Activated CD8-positive, alpha-beta memory T cell treated with anti-CD3 and anti-CD28 coated beads for 48 hours (primary cell): Measurements from ENCODE around the gene TDRD7.

Experiments used
- DNase-seq, 3 experiments: peaks; one replicate each; pipeline ENCODE4 v3.0.0-alpha.2; 2020; ENCODE audit warnings: low read depth in 2 of 3, low spot score in 2 of 3

Gene TDRD7

DNA sequence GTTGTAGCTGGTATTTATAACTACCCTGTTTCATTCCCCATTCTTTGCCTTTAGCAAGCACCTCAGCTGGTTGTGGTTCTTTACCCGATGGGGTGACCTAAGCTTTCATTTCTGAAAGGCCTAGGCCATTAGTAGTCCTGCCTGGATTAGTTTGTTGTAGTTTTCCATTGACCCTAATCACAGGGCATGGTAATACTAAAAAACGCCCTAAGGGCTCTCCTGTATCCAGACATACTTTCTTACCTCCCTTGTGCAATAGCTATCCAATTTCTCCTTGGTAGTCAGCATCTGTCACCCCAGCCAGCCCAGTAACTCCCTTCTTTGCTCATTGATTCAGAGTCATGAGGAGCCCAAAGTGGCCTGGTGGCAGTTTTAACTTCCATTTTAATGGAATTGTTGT lies 113.6 kb downstream of the TDRD7 start:
- no peak for DNase-seq

DNA sequence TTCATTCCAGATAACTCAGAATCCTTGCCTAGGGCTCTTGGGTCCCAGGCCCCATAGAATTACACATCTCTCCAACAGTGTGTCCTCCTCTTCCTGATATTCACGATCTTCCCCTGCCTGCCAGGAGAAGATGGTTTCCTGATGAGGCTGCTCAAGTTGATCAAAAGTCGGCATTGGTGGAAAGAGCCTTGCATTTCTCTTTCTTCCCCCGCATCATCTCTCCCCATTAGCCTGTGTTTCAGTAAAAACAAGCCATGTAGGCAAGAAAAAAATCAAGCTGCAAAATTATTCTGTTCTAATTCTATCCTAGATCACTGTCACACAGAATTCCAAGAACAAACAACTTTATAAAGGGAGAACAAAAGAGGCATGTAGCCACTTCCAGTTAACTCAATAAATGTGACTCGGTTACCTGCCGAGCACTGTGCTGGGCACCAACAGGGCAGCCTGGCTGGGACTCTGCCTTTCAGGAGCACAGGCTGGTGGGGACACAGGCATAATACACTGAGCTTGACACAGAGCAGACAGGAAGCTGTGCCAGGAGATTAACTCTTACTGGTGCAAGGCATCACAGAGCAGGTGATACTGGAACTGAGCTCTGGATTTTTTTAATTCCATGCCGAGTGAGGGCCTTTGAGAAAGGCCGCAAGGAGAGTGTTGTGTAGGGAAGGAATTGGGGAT lies 115.1 kb downstream of the TDRD7 start:
- DNase-seq, result no peak

DNA sequence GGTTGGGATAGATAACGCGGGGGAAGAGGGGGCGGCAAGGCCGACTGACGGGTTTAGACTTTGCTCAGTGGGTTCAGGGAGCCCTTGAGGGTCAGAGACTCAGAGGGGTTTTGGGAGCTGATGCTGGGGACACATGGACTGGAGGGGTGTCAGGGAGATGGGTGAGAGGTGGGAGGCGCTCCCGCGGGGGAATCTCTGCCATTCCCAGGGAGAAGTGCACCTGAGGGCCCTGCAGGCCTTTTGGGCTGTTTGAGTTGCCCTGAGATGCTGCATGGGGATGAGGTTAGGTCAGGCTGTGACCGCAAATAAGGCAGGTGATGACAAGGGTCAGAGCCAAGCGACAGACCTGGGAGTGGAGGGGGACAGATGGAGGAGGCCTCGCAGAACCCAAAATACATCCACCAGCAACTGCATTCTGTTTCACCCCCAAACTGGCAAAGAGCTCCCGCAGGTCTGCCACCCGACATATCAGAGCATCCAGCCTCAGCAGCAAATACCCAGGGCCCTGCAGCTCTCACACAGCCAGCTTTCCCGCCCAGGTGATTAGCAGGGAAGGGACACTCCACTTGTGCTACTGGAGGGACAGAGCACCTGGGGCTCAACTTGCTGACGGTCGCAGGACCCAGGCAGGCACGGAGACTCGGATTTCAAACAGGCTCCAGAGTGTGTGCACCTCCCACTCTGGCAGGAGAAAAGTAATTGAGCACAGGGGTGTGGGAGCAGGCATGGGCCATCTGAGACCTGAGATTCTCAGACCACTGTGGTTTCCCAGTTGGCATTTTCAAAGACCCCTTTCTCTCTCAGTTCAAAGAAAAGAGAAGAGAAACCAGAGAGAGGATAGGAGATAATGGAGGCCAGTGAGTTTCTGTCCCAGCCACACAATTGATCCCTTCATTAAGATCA lies 116.0 kb downstream of the TDRD7 start:
- no peak for DNase-seq

DNA sequence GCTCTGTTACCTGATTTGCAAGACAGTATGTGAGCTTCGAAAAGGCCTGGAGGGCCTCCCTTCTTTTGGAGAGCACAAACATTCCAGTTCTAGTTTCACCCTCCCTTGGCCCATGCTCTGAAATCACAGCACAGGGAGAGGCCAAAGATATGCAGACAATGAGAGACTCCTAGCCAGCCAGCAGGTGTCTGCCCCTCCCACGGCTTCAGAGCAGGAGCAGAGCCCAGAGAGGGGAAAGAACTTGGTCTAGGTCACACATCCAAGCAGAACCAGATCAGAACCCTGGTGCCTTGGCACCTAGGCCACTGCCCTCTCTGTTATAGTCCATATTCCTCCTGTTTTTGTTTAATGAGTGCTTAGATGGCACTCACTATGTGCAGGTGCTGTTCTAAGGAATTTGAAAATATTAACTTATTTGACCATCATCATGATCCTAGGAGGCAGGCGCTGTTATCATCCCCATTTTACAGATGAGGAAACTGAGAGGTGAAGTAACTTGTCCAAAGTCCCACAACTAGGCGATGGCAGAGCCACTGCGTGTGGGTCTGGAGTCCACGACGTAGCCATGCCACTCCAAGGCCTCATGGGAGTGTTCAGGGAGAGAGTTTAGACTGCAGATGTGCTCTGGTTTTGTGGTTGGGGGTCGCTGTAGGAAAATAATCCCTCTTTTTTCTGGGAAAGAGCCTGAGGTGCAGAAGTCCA lies 116.8 kb downstream of the TDRD7 start:
- DNase-seq, result no peak

DNA sequence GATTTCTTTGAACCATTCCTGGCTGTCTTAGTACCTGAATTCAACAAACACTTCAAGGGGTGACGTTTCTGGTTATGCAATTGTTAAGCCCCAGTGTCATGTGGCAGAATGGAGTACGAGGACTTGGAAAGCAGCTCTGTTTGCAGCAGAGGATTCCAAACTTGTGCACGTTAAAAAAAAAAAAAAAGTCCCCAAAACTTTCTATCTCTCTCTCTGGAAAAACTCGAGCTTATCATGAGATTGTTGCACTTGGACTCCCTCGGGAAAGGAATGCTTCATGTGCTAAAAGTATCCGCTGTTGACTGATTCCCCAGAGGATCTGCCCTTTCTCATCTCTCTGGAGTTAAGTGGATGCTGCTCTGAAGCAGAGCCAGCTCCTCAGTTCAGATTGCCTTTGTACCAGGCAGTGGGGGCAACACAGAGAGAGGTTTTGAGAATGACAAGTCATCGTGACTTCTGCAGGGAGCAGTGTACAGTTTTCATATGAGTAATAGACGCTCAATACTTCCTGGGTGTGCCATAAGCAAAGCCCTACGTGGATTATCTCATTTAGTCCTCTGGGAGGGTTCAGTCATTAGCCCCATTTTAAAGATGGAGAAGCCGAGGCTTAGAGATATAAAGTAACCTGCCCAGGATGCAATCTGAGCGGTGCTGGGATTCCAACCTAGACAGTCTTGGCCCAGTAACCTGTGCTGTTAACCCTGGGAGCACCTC lies 117.6 kb downstream of the TDRD7 start:
- DNase-seq, result no peak

DNA sequence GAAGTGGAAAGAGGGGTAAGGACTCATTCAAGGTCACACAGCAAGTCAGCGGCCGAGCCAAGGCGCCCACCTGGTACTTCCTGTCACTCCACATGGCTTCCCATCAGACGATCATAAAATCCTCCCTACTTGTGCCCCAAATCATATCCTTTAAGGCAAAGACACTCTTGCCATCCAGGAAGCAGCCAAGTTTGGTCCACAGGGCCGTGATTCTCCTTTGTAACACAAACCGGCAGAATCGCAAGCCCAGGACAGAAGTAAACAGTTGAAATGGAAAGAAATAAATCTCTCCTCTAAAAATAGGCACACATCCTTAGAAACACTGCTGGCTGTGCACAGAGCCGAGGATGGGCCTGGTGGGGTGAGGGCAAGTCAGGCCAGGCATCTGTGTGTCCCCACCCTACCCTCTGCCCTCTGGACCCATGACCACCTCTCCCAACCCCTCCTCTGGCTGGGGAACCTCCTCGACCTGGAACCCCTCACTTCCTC lies 120.0 kb downstream of the TDRD7 start:
- no peak for DNase-seq

DNA sequence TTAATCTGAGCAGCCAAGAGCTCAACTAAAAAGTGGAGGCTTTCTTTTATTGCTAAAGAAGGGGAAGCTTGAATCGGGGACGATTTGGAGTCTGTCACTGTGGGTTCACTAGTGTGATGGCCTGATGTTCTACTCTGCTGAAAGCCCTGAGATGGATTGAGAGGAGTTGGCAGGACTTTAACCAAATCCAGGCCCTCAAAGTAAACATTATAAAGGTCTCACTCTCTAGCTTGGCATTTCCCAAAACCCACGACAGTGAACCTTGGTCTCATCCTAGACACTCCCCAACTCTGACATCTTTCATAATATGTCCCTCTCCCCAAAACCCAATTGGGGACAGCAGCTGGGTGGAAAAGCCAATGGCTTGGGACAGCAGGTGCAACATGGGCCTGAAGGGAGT lies 122.3 kb downstream of the TDRD7 start:
- no peak for DNase-seq

DNA sequence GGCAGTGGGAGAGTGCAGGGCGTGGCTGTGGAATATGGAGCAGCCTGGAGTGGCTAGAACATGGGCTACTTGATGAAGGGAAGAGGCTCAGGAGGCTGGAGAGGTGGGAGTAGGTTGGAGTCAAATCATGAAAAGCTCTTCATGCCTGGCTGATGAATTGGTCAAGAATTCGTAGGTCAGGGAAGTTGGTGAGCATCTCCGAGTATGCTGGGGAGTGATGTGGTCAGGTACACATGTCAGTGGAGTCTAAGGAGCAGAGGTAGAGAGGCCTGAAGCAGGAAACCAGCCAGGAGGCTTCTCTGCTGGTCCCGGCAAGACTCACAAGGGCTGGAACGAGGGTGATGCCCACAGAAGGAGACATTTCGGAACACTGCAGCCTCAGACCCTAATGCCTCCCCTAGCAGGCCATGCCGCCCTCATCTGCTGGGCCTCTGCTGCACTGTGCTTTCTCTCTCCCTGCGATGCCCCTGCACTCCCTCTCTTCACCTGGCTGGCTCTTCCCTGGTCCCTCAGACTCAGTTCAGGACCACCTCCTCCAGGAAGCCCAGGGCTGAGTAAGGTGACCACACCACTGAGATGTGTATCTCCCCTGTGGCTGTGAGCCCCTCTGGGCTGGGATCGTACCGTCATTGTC lies 123.2 kb downstream of the TDRD7 start:
- no peak for DNase-seq

DNA sequence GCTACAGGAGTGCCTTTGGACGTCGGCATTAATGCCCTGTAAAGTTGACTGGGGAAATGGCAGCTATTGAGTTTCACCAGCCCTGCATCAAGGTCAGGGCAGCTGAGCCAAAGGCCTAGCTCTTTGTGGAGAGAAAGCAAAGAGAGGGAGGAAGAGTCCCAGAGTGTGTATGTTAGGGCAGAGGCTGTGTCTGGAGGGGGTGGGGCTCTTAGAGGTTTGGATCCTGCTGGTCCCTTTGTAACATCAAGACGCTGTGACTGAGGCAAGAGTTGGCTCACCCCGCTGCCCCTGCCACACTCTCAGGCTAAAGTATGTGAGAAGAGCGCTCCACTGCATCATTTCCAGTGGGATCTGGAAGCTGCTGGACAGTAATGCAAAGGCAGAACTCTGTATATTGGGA lies 123.9 kb downstream of the TDRD7 start:
- DNase-seq, result no peak

DNA sequence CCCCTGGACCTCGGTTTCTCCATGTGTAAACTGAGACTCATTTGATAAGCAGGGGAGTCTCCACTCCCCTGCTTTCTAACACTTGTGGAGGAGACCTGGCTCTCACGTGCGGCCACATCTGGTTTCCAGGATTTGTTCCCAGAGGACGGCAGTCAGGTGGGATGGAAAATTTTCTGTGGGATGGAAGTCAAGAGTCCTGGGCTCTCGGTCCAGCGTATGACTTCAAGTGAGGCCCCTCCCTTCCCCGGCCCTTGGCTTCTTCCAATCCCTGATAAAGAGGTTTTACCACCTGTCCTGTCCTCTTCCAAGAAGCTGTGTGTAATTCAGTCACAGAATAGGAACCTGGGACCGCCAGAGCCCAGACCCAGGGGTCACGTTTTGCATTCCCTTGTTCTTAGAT lies 124.6 kb downstream of the TDRD7 start:
- no peak for DNase-seq

DNA sequence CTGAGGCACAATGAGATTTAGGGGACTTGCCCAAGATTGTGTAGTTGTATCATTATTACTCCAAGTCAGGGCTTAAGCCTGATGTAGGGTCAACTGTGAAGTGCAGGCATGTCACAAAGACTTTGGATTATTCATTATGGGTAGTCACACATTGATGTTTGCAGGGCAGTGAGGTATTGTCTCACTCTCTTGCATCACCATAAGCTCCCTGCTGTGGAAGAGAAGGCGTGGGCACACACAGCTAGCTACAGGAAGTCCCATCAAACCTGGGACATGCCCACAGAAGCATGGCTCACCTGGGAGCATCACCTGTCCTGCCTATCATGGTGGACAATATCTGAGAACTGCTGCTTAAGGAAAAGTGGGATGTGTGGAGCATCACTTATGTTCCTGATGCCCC lies 131.7 kb downstream of the TDRD7 start:
- no peak for DNase-seq

DNA sequence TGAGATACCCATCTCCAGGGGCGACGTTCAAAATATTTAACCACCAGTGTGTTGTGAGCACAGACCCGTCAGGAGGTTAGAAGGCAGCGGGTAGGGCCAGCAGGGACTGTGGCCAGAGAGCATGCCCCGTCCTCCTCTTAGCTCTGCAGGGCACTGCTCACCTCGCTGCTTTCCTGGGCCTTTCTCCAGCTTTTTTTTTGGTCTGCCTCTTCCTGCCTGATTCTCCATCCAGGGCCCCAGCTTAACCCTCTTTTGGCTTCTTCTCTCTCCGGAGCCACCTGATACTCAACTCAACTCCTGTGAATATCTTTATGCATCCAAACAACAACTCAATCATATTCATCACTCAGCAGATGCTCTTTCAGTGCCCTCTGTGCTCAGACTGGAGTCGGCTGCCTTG lies 133.6 kb downstream of the TDRD7 start:
- DNase-seq, result no peak
